ENCODE measurements around the gene TNNI3.

TNNI3 gene

DNA sequence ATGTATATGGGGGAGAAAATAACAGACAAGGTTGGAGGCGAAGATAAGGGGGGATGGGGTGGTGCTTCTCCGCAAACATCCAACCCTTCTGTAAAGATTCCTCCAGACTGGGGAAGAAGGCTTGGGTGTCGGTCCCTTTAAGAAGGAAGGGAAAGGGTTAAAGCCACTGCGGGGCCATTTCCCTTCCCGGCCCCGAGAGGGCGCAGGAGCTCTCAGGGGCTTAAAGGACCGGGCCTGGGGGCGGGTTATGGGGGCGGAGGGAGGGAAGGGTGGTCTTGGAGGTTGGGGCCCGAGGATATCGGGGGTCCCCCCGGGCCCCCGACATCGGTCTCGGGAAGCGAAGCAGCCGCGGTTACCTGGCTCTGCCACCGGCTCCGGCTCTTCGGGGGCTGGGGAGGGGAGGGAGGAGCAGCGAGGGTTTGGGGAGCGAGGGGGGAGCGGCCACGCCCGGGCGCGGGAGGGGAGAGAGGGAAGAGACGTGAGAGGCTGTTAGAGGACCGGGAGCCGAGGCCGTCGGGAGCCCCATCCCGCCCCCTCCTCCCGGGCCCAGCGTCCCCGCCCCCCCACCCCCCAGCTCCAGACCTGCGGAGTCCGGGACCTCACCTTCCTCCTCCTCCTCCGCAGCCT, 11.3 kb downstream of the TNNI3 start:
- peak; percentile 44 for DNase-seq

DNA sequence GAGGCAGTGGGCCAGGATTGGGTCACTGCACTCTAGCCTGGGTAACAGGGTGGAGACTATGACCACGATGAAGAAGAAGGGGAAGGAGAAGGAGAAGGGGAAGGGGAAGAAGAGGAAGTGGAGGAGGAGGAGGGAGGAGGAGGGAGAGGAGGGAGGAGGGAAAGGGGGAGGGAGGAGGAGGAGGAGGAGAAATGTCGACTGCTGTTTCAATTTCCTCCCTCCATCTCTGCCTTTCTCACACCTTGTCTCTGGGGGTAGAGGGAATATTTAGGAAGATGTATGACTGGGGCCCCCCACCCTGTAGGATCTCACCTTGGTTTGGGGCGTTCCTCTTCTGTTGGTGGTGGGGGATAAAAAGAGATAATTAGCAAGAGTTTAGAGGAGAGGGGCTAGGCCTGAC, 12.3 kb downstream of the TNNI3 start:
- no peak for DNase-seq

DNA sequence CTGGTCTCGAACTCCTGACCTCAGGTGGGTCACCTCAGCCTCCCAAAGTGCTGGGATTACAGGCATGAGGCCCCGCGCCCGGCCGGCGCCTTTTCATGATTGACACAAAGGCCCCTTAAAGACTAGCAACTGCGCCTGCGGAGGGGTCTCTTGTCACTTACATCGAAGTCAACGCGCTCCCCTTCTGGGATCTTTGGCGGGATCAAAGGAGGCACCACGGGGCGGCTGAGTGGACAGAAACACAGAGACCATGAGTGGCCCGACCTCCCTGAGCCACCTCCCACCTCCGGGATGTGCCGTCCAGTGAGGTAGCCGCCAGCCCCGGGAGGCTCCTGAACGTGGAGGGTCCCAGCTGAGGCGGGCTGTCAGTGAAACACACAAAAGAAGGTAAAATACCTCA, 15.8 kb downstream of the TNNI3 start:
- no peak for DNase-seq

DNA sequence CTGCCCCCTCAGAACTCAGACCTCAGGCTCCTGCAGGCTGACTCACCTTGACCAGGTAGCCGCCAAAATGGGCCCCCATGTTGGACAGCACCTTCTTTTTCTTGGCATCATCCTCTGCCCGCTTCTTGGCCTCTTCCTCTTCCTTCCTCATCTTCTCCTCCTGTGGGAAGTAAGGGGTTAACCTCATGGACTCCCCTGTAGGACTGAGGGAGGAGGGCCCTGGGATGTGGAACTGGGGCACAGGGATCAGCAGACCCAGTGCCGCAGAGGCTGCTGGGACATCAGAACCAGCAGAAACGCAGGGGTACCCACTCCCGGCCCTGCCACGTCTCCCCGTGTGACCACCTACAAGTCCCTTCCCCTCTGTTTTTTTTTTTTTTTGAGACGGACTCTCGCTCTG, 19.6 kb downstream of the TNNI3 start:
- DNase-seq, result no peak

DNA sequence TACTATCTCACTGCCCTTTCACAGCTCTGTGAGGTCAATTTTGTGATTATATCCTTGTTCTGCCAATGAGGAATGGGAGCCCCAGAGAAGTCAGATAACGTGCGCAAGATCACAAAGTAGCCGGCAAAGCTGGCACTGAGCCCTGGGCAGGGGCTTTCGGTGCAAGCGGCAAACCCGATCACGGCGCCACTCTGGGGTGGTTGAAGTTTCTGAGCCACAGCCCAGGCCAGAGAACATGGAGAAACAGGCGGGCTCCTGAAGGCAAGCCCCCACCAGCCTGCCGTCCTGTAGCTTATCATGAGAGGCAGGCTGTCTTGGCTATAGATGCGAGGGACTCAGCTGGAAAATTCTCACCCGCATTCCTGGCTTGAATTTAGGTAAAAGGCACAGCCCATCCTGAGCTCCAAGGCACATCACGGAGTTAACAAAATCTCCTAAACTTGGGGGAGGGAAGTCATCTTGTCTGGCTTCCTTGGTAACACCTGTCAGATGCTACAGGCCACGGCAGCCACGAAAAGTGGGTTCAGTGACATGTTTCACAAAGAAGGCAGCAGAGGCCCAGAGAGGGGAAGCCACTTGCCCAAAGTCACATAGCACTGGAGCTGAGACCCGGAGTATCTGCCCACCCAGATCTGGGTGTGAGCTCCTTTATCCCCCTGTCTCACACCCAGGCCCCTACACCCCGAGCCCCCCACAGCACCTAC, 21.0 kb downstream of the TNNI3 start:
- DNase-seq, result no peak

DNA sequence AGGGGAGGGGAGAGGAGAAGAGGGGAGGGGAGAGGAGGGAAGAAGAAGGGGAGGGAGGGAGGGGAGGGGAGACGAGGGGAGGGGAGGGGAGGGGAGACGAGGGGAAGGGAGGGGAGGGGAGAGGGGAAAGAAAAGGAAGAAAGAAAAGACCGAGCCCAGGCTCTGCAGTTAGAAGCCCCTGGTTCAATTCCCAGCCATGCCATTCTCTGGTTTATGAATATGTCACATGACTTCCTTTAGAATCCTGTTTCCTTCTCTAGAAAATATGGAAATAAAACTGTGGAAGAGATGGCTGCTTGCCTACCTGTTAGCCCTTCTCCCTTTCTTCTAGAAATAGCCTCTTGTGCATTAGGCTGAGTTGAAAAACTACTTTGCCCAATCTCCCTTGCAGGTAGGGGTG, 22.8 kb downstream of the TNNI3 start:
- DNase-seq, result no peak

DNA sequence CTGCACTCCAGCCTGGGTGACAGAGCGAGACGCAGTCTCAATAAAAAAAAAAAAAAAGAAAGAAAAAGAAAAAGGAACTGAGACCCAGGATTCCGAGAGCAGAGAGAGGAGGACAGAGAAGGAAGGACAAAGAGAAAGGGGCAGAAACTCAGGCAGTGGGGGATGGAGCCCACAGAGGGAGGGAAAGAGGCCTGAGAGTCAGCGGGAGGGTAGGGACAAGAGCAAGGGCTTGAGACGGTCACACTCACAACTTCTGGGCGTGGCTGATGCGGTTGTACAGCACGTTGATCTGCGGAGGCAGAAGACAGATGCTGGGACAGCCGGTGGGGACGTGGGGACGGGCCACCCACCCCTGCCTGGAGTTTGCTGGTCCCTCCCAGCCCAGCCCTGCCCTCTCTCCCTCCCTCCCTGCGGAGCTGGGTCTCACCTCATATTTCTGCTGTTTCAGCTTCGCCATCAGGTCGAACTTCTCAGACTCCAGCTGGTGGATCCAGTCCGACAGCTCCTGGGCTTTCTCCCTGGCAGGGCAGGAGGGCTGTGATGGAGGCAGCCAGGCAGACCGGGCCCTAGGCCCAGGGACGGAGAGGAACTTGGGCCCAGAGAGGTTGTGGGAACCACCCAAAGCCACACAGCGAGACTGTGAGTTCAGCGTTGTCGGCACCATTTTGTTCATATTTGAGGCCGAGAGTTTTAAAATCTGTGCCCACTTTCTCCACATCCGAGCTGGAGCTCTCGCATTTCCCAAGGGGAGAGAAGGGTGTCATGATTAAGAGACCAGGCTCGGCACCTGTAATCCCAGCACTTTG, 23.7 kb downstream of the TNNI3 start:
- no peak for DNase-seq

DNA sequence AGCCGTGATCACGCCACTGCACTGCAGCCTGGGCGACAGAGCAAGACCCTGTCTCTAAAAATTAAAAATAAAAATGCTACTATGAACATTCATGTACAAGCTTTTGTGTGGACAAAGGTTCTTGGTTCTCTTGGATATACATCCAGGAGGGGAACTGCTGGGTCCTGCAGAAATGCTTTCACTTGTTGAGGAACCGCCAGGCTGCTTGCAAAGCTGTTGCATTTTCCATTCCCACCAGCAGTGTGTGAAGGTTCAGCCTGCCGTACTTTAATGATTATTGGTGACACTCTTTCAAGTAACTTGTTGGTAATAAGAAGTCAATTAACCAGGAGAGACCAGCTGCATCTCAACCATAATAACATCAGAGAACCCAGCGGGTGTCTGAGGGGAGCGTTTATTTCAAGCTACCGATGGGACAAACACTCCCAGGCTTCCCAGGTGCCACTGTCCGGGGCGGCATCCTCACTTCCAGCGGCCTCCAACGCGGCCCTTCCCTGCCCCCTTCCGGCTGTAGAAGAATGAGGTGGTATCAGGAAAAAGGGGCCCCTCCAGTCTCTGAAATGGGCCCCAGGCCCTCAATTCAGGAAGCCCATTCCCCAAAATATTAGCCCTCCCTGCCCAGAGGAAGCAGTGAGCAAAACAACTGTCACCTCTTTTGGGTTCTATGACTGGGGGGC, 24.9 kb downstream of the TNNI3 start:
- DNase-seq, result no peak

DNA sequence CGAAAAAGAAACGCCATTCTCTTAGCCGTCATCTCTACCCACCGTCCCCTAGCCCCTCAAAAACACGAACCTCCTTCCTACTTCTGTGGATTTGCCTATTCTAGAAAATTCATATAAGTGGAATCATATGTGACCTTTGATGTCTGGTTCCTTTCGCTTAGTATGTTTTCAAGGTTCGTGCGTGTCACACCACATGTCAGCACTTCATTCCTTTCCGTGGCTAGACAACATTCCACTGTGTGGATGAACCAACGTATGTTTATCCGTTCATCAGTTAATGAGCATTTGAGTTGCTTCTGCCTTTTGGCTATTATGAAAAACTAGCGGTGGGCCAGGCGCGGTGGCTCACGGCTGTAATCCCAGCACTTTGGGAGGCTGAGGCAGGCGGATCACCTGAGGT, 26.1 kb downstream of the TNNI3 start:
- DNase-seq, result no peak

DNA sequence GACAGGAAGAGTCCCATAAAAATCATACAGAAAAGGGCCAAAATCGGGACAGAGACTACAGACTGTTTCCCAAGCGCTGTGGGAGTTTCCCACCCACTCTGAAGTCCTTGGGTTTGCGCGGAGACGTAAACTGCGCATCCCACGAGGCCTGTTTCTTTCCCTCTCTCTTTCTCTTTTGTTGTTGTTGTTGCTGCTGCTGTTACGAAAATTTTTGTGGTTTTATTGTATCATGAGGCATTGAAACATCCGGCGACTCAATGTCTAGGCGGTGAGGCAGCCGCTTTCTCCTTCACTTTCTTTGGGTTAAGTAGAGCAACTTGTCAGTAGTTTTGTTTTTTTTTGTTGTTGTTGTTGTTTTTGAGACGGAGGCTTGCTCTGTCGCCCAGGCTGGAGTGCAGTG, 38.5 kb downstream of the TNNI3 start:
- no peak for DNase-seq

DNA sequence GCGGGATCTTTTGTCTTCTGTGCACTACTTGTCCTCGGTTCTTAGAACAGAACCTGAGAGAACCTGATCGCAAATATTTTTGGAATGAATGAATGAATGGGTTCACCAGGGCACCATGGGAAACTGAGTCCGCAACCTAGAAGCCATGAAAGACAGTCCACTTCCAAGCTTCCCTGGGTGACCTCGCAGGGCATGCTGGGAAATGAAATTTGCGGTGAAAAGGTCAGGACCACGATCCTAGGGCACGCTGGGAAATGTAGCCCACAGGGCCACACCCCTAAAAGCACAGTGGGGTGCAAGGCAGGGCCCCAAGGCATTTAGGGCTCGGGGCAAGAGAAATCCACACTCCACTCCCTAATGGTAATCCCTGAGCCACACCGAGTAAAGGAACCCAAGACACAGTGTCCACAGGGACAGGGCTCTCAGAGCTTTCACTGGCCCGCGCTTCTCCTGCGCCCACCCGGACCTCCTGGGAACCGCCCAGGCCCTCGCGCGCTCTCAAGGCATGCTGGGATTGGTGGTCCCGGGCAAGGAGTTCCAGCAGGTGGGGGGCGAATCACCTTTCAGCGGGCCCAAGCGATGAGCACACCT, 39.0 kb downstream of the TNNI3 start:
- peak; percentile 62 for DNase-seq

DNA sequence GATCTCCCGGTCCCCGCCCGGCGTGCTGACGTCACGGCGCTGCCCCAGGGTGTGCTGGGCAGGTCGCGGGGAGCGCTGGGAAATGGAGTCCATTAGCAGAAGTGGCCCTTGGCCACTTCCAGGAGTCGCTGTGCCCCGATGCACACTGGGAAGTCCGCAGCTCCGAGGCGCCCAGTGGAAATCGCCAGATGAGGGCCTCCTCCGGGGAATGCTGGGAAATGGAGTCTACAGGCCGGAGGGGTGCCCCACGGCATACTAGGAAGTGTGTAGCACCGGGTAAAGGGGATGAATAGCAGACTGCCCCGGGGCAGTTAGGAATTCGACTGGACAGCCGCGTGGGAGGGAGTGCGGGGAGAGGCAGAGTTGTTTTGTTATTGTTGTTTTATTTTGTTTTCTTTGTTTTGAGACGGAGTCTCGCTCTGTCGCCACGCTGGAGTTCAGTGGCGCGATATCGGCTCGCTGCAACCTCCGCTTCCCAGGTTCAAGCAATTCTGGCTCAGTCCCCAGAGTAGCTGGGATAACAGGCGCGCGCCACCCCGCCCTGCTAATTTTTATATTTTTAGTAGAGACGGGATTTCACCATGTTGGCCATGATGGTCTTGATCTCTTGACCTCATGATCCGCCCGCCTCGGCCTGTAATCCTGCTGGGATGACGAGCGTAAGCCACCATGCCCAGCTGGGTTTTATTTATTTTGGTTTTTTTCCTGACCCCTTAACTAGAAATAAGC, 39.7 kb downstream of the TNNI3 start:
- peak; percentile 98 for DNase-seq

DNA sequence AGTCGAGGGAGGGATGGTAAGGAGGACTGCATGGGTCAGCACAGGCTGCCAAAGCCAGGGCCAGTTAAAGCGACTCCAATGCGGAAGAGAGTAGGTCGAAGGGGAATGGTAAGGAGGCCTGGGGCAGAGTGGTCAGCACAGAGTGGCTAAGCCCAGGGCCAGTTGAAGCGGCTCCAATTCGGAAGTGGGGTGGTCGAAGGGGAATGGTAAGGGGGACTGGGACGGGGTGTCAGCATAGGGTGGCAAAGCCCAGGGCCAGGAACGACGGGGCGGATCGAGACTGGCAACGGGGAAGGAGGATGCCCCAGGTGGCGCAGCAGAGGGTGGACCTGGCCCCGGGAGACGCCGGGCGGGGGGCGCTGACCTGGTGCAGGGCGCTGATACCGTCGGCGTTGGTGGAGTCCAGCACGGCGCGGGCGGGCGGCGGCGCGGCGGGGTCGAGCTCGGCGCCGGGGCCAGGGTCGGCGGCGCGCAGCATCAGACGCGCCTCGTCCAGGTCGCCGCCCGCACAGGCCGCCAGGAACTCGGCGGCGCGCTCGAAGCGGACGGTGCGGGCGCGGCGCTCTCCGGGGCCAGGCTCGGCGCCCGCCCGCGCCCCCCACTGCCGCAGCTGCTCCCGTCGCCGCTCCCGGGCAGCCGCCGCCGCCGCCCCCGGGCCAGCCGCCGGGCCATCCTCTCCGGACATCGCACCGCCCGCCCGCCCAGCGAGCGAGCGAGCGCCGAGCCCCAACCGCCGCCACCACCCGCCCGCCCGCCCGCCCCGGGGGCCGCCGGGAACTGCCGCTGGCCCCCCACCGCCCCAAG, 40.5 kb downstream of the TNNI3 start, which contains the start of gene PPP1R12C:
Gene PPP1R12C, minus strand, starts transcription at position 779 of the 804 bp plus-strand sequence. Its CDS starts 94 bp downstream, at position 685.
- DNase-seq, result peak; percentile 36

DNA sequence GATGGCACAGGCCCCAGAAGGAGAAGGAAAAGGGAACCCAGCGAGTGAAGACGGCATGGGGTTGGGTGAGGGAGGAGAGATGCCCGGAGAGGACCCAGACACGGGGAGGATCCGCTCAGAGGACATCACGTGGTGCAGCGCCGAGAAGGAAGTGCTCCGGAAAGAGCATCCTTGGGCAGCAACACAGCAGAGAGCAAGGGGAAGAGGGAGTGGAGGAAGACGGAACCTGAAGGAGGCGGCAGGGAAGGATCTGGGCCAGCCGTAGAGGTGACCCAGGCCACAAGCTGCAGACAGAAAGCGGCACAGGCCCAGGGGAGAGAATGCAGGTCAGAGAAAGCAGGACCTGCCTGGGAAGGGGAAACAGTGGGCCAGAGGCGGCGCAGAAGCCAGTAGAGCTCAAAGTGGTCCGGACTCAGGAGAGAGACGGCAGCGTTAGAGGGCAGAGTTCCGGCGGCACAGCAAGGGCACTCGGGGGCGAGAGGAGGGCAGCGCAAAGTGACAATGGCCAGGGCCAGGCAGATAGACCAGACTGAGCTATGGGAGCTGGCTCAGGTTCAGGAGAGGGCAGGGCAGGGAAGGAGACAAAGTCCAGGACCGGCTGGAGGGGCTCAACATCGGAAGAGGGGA, 41.2 kb downstream of the TNNI3 start:
- DNase-seq, result peak; percentile 74

DNA sequence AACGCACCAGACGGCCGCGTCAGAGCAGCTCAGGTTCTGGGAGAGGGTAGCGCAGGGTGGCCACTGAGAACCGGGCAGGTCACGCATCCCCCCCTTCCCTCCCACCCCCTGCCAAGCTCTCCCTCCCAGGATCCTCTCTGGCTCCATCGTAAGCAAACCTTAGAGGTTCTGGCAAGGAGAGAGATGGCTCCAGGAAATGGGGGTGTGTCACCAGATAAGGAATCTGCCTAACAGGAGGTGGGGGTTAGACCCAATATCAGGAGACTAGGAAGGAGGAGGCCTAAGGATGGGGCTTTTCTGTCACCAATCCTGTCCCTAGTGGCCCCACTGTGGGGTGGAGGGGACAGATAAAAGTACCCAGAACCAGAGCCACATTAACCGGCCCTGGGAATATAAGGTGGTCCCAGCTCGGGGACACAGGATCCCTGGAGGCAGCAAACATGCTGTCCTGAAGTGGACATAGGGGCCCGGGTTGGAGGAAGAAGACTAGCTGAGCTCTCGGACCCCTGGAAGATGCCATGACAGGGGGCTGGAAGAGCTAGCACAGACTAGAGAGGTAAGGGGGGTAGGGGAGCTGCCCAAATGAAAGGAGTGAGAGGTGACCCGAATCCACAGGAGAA, 42.0 kb downstream of the TNNI3 start:
- no peak for DNase-seq

DNA sequence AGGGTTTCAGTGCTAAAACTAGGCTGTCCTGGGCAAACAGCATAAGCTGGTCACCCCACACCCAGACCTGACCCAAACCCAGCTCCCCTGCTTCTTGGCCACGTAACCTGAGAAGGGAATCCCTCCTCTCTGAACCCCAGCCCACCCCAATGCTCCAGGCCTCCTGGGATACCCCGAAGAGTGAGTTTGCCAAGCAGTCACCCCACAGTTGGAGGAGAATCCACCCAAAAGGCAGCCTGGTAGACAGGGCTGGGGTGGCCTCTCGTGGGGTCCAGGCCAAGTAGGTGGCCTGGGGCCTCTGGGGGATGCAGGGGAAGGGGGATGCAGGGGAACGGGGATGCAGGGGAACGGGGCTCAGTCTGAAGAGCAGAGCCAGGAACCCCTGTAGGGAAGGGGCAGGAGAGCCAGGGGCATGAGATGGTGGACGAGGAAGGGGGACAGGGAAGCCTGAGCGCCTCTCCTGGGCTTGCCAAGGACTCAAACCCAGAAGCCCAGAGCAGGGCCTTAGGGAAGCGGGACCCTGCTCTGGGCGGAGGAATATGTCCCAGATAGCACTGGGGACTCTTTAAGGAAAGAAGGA, 42.9 kb downstream of the TNNI3 start:
- DNase-seq, result no peak

DNA sequence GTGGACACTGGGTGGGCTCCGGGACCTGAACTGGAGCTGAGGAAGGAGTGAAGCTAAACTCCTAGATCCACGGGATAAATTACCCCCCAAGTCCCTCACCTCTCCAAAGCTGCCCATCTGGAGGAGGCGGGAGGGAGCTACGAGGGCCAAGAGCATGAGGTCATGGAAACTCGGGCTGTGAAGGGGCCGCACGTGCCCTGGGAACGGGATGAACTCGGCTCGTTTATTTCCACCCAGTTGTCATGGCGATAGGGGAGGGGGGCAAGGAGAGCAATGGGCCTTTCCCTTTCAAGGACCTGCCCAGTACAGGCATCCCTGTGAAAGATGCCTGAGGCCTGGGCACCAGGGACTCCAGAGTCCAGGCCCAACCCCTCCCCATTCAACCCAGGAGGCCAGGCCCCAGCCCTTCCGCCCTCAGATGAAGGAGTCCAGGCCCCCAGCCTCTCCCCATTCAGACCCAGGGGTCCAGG, 43.9 kb downstream of the TNNI3 start:
- DNase-seq, result no peak

DNA sequence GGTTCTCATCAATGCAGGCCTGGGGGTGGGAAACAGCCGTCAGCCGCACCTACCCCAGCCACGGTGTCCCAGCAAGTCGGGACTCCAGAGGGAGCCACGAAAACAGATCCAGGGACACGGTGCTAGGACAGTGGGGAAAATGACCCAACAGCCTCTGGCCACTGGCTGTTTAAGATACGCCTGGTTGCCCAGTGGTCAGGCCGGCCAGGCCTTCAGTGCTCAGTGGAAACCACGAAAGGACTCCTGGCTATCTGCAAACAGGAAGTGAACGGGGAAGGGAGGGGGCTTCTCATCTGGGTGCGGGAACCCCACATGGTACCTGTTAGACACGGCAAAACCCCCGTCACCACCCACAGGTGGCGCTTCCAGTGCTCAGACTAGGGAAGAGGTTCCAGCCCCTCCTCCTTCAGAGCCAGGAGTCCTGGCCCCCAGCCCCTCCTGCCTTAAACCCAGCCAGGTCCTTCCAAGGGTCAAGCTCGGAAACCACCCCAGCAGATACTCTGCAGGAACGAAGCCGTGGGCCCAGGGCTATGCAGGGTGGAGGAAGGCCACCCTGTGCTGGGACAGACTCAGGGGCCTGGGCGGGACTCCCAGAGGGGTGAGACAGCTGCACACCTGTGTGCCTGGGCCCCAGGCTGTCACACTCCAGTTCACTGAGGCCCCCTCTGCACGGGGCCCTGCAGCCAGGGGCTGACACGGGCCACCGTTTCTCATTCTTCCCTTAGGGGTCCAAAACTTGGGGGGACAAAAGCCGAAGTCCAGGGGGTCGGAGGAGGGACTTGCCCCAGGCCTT, 44.6 kb downstream of the TNNI3 start:
- DNase-seq, result no peak

DNA sequence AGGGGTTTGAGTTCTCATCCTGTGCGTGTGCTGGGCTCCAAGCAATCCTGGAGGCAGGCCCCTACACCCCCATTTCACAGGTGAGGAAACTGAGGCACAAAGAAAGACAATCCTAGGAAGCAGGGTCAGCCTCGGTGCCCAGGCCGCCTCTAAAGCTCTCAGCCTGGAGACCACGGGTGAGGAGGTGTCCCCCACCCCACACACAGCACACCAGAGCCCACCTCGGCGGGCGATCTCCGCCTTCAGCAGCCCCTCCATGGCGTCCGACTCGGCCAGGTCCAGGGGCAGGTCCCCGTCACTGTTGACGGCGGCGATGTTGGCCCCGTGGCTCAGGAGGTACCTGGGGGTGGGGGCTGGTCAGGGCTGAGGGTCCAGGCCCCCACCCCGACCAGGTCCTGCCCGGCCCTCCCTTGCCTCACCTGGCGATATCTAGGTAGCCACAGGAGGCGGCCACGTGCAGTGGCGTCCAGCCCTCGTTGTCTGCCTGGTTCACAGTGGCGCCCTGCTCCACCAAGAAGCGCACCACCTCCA, 45.2 kb downstream of the TNNI3 start:
- no peak for DNase-seq

Data from stimulated activated CD8-positive, alpha-beta memory T cell treated with anti-CD3 and anti-CD28 coated beads, Interleukin-4, amount 100 ng/mL, for 48 hours (primary cell).